OCI-LY3 (cell line): ENCODE results near the gene MAP3K6.

ENCODE experiments used
- H2AFZ ChIP-seq: fragments of 200-600, 300-600 bp; shearing (Covaris generic); 2 replicates; pipeline ENCODE4 v1.6.0; 2014; ENCODE audit warnings: antibody characterized with exemption, low read depth, low read length
- H3K27ac ChIP-seq: fragments of 200-600, 300-600 bp; sonication (generic); 2 replicates; pipeline ENCODE4 v1.5.1; 2014; ENCODE audit warnings: mild to moderate bottlenecking, low read length, moderate library complexity, mixed read lengths
- H3K27me3 ChIP-seq: fragments of 200-600, 300-600 bp; sonication (generic); 2 replicates; pipeline ENCODE4 v1.6.1; 2014; ENCODE audit warnings: low read depth, low read length, mixed read lengths
- H3K36me3 ChIP-seq: fragments of 200-600, 300-600 bp; sonication (generic); replicated peaks from 2 replicates; pipeline ENCODE3; 2014; ENCODE audit warnings: low read depth, low read length, mixed read lengths
- H3K4me1 ChIP-seq: fragments of 300-600, 200-600 bp; sonication (generic); 2 replicates; pipeline ENCODE4 v1.6.1; 2014; ENCODE audit warnings: low read length, mixed read lengths
- H3K4me2 ChIP-seq: fragments of 200-600, 300-600 bp; sonication (generic); 2 replicates; pipeline ENCODE4 v1.6.1; 2014; ENCODE audit warnings: low read length, mixed read lengths
- H3K4me3 ChIP-seq: fragments of 300-600, 200-600 bp; sonication (generic); 2 replicates; pipeline ENCODE4 v1.5.1; 2014; ENCODE audit warnings: antibody characterized with exemption, mild to moderate bottlenecking, low read length, moderate library complexity
- H3K79me2 ChIP-seq: fragments of 300-600, 200-600 bp; shearing (Covaris generic); 2 replicates; pipeline ENCODE4 v1.6.1; 2014; ENCODE audit warnings: mild to moderate bottlenecking, low read length, mixed read lengths
- H3K9ac ChIP-seq: fragments of 300-600, 200-600 bp; shearing (Covaris generic); 2 replicates; pipeline ENCODE4 v1.6.0; 2014; ENCODE audit warnings: mild to moderate bottlenecking, low read length, moderate library complexity
- H3K9me3 ChIP-seq: fragments of 200-600, 300-600 bp; shearing (Covaris generic); 2 replicates; pipeline ENCODE4 v1.6.1; 2014; ENCODE audit warnings: low read length, mixed read lengths; ENCODE audit not compliant: insufficient read depth
- H4K20me1 ChIP-seq: fragments of 200-600, 300-600 bp; sonication (generic); 2 replicates; pipeline ENCODE4 v1.6.1; 2016; ENCODE audit warnings: low read length, mixed read lengths; ENCODE audit not compliant: insufficient read depth
- CTCF ChIP-seq: fragments of 200-600, 300-600 bp; sonication (generic); IDR thresholded peaks from 2 replicates; pipeline ENCODE4 v1.5.1; 2014; ENCODE audit warnings: antibody characterized with exemption, low read length, low read depth
- EZH2phosphoT487 ChIP-seq: fragments of 200-600 bp; shearing (Covaris generic); IDR thresholded peaks from 2 replicates; pipeline ENCODE4 v1.6.1; 2018; ENCODE audit warnings: antibody characterized with exemption, mixed run types, low read depth

The MAP3K6 gene

GRCh38 chr1:27368869-27369582 is 2.3 kb upstream of the MAP3K6 start:
- no peak overlapping the region for H2AFZ ChIP-seq
- no peak for TF ChIP-seq EZH2phosphoT487
- TF ChIP-seq CTCF: no peak

DNA sequence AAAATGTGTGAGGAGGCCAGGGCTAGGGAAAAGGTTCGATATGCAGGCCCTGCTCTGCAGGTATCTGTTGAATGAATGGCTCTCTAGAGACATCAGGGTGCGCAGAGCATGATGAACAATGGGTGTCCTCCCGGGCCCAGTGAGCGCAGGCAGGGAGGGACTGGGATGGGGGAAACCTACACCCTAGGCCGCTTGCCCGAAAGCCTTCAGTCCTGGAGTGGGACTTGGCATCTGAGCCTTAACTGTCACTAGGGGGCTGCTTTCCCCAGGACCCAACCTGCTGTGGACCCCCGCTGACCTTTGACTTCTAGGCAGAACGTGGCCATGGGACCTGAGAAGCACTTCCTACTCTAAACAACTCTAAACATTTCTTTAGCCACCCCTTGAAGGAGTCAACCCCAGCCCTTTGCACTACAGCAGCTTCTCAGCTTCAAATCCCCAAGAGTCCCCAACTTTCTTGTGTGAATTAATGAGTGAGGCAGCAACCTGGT is 444 bp upstream of the MAP3K6 start:
- Histone ChIP-seq H3K27ac (no peak overlapping the region), H3K9me3 (no peaks in the 10 kb centered on the region), H3K36me3 (no peaks in the 10 kb centered on the region), H3K27me3 (no peaks in the 10 kb centered on the region), H3K4me3 (peak overlapping the region; percentile 96), H3K79me2 (no peaks in the 10 kb centered on the region), H3K9ac (peak overlapping the region; percentile 52; the same call in 1 of the 2 replicates), H3K4me1 (peaks cover 24% of the 10 kb centered on the region), H3K4me2 (peak overlapping the region; percentile 96), H4K20me1 (no peaks in the 10 kb centered on the region), H2AFZ (peak overlapping the region; percentile 88)
- TF ChIP-seq EZH2phosphoT487 (no peak), CTCF (no peak)

More at GRCh38 chr1:27368869-27369582, 2.3 kb upstream of the MAP3K6 start:
- Histone ChIP-seq H3K27me3 (no peaks in the 10 kb centered on the region), H4K20me1 (no peaks in the 10 kb centered on the region), H3K4me1 (peaks cover 24% of the 10 kb centered on the region), H3K4me3 (no peak overlapping the region), H3K4me2 (no peak overlapping the region), H3K27ac (no peak overlapping the region), H3K9ac (no peak overlapping the region), H3K79me2 (no peaks in the 10 kb centered on the region), H3K9me3 (no peaks in the 10 kb centered on the region), H3K36me3 (no peaks in the 10 kb centered on the region)

DNA sequence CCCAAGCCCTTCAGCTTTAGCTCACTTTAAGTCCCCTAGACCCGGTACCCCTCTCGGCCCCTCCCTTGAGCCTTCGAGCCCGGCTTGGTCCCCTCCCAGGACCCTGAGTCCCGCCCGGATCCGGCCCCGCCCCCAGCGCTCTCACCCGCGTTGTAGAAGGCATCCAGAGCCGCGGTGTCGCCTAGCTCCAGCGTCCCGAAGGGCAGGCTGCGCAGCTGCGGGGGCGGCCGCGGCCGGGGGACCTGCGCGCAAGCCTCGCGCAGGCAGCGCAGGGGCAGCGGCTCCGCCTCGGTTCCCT is 699 bp downstream of the MAP3K6 start:
- Histone ChIP-seq H4K20me1 (no peaks in the 10 kb centered on the region), H3K27ac (0 out of 2 replicates have a peak overlapping the region, but pooled peaks have one; percentile 12), H3K9ac (peak overlapping the region; percentile 73), H3K27me3 (no peaks in the 10 kb centered on the region), H3K36me3 (no peaks in the 10 kb centered on the region), H3K4me2 (peak overlapping the region; percentile 96), H2AFZ (peak overlapping the region; percentile 30; the same call in 1 of the 2 replicates), H3K4me3 (peak overlapping the region; percentile 96), H3K9me3 (no peaks in the 10 kb centered on the region), H3K79me2 (no peaks in the 10 kb centered on the region), H3K4me1 (peaks cover 24% of the 10 kb centered on the region)
- no peak for TF ChIP-seq EZH2phosphoT487
- TF ChIP-seq CTCF: no peak

GRCh38 chr1:27365372-27366112 is 1.2 kb downstream of the MAP3K6 start:
- Histone ChIP-seq H3K4me2 (peak overlapping the region; percentile 96), H3K27me3 (no peaks in the 10 kb centered on the region), H2AFZ (peak overlapping the region; percentile 56; the same call in 1 of the 2 replicates), H3K9ac (peak overlapping the region; percentile 73), H3K4me1 (peaks cover 24% of the 10 kb centered on the region), H3K27ac (peak overlapping the region; percentile 12; the same call in 1 of the 2 replicates), H3K36me3 (no peaks in the 10 kb centered on the region), H4K20me1 (no peaks in the 10 kb centered on the region), H3K9me3 (no peaks in the 10 kb centered on the region), H3K4me3 (peak overlapping the region; percentile 96), H3K79me2 (no peaks in the 10 kb centered on the region)
- TF ChIP-seq EZH2phosphoT487 (no peak), CTCF (no peak)
